ENCODE data around the gene CHCHD6.

CHCHD6 gene

DNA sequence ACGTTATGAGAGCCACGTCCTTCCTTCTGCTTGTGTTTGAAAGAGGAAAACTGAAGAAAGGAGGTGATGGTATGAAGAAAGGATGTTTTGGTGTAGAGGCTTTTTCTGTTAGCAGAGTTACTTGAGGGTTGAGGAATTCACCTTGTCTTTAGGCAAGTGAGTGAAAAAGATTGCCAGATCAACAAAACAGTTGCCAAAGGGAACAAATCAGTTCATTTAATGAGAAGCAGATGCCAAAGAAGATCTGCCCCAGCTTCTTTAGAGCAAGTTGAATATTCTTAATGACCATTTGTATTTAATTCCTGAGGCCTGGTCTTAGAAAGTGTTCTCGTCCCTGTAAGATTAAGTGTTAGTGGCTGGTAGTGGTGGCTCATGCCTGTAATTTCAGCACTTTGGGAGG, 2.6 kb downstream of the CHCHD6 start:
- DNase-seq, result no peak

DNA sequence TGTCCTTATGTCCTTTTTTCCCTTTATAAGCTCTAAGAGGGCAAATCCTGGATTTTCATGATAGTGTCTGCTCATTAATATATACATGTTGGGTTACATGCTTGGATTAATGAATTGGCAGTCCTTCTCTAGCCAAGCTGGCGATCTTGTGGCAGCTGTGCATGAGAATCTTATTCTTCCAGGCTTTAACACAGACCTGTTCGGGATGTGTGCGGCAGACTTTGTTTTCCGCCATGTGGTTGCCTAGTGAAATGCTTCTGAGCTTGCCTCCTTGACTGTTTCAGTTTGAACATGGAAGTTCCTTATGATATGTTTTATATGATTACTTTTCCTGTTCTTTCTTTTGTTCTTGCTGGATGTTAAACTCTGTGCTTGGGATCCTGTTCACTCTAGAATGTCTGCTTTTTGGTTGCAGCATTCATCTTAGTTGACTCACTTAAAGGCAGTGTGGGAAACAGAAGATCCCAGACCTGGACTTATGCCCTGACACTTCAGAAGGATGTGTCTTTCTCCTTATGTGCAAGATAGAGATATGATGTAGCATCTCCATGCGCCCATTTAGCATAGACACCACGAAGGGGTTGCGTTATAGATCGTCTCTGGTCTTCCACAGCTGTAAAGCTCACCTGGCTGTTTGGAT, 7.2 kb downstream of the CHCHD6 start:
- no peak for DNase-seq

GRCh38 chr3:126713199-126713598, 9.2 kb downstream of the CHCHD6 start:
- no peak for DNase-seq

DNA sequence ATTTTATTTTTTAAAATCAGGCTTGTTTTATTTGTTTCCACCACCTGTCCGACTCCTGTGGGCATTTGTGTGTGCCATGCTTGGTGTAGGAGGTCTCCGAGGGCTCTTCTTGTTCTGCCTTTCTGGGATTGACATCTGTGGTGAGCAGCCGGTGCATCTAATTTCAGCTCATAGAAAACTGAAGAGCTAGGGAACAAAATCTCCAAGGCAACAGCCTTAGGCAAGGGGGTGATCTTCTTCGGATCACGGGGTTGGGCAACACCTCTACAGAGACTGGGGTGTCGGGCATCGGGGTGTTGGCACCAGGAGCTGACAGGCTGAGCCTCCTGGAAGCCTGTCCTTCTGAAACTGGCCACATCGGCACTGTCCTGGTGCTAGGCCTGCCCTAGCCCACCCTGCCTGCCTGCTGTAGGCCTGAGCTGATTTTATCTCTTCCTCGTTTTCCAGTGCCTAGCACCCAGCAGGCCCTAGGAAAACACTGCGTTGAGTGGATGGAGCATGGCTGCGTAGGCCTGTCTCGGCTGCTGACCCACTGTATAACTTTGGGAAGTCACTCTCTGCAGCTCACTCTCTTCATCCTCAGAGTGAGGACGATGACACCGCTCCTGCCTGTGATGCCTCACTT, 10.3 kb downstream of the CHCHD6 start:
- no peak for DNase-seq

GRCh38 chr3:126714921-126715320, 10.9 kb downstream of the CHCHD6 start:
- no peak for DNase-seq

- no peak for DNase-seq
Measured at GRCh38 chr3:126715432-126715831, 11.4 kb downstream of the CHCHD6 start.

- DNase-seq, result no peak
Measured at GRCh38 chr3:126716057-126716456, 12.0 kb downstream of the CHCHD6 start.

GRCh38 chr3:126718561-126719445, 14.8 kb downstream of the CHCHD6 start:
- DNase-seq, result no peak

DNA sequence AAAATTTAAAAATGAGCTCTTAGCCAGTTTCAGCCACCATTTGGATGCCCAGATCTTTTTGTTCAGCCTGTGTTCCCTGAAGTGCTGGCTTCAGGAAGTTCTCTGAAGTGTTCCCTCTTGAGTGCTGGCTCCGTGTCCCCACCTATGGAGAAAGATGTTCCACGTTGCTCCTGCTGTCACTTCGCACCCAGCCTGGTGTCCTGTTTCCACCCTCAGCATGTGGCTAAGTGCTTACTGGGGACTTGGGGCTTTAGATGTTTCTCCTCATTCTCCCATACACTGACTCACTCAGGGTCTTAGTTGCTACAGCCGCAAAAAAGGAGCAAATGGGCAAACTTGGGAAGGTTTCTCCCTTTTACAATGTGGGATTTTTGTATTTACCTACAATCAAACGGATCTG, 16.6 kb downstream of the CHCHD6 start:
- no peak for DNase-seq

DNA sequence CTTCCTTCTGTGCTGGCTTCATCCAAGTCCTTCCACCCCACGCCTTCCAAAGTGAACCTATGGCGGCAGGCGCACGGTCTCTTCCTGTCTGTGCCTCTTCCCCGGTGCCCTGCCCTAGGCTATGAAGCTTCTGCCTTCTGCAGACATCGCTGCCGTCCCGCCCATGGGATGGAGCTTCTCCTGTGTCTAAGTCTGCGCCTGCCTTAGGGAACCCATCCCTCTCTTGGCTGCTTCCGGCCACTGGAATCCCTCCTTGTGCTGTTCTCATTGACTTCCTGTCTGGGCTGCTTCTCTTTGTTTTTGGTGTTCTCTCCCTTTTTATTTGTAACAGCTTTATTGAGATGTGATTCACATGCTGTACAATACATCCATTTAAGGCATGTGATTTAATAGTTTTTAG, 17.2 kb downstream of the CHCHD6 start:
- DNase-seq, result no peak

DNA sequence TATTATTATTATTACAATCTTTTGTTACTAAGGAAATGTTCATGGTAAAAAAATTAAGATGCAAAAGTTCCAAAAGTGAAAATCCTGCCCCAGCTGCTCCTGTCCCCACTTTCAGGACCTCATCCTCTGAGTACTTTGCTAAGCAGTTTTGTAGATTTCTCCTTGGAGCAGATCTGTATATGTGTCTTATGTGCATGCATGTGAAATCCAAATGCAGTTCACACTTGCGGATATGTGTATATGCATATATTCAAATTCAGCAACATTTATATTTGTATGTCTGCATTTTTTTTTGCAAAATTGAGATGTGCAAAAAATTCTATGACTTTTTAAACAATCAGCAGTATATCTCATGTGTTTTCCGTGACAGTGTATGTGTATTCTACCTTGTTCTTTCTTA, 19.2 kb downstream of the CHCHD6 start:
- no peak for DNase-seq

GRCh38 chr3:126723801-126724200, 19.8 kb downstream of the CHCHD6 start:
- no peak for DNase-seq

GRCh38 chr3:126728680-126729079, 24.6 kb downstream of the CHCHD6 start:
- DNase-seq, result no peak

DNA sequence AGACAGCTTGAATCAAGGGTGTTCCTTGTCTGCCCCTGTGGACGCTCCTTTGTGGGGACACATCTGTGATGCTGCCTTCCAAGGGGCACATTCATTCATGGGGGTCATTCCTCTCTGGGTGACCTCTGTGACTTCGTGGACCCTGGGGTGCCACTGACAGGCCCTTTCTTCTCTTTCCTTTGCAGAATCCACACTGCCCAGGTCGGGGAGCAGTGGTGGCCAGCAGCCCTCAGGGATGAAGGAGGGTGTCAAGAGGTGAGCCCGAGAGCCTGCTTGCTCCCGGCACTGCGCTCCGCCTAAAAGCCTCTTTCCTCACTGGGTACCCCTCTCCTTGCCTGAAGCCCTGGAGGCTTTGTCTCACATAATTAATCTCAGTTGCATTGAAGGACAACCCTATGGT, 26.3 kb downstream of the CHCHD6 start:
- no peak for DNase-seq

GRCh38 chr3:126731044-126731443, 27.0 kb downstream of the CHCHD6 start:
- no peak for DNase-seq

- DNase-seq, result no peak
Measured at GRCh38 chr3:126732281-126733060, 28.4 kb downstream of the CHCHD6 start.

GRCh38 chr3:126733061-126733430, 29.0 kb downstream of the CHCHD6 start:
- no peak for DNase-seq

- DNase-seq, result no peak
Measured at GRCh38 chr3:126734106-126734723, 30.2 kb downstream of the CHCHD6 start.

GRCh38 chr3:126737527-126737926, 33.5 kb downstream of the CHCHD6 start:
- DNase-seq, result no peak

DNA sequence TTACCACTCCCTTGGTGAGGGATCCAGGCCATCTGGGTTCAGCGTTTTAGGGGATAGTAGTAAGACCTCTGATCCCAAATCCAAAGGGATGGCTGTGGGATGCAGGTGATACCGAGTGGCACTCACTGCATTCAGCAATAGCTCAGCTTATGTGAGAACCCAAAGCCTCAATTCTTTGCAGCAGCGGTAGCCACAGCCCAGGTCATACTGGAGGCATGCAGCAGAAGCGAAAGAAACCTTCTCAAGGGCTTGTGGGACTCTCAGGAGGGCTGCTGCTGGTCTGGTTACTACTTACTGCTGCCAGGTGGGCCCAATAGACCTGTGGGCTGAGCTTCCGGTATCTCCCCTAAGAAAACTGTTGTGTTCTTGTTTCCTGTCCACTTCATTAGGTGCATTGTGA, 38.0 kb downstream of the CHCHD6 start:
- DNase-seq, result no peak

DNA sequence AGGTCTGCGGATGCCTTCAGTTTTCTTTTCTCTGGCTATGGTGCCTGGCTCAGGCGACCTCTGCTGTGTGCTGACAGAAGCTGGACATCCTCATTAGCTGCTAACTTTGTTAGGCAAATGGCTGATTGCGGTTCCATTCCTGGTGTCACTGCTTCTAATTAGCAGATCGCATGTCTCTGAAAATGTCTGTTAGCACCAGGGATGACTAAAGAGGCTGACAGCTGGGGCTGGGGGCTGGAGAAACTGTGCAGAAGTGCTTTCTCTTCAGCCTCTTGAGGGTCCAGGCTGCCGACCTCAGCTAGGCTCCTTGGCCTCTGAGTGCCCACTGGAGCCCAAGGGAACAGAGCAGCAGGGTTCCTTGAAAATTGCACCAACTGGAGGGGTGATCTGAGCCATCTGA, 39.3 kb downstream of the CHCHD6 start:
- DNase-seq, result no peak

- no peak for DNase-seq
Measured at GRCh38 chr3:126743781-126744180, 39.7 kb downstream of the CHCHD6 start.
